Measurements from ENCODE around the gene MCM7.
"Not testable (repeated sequence)": the region's sequence is repeated elsewhere in the genome, so short reads cannot be mapped to it uniquely, and the experiment has no call there.

MCM7 gene

DNA sequence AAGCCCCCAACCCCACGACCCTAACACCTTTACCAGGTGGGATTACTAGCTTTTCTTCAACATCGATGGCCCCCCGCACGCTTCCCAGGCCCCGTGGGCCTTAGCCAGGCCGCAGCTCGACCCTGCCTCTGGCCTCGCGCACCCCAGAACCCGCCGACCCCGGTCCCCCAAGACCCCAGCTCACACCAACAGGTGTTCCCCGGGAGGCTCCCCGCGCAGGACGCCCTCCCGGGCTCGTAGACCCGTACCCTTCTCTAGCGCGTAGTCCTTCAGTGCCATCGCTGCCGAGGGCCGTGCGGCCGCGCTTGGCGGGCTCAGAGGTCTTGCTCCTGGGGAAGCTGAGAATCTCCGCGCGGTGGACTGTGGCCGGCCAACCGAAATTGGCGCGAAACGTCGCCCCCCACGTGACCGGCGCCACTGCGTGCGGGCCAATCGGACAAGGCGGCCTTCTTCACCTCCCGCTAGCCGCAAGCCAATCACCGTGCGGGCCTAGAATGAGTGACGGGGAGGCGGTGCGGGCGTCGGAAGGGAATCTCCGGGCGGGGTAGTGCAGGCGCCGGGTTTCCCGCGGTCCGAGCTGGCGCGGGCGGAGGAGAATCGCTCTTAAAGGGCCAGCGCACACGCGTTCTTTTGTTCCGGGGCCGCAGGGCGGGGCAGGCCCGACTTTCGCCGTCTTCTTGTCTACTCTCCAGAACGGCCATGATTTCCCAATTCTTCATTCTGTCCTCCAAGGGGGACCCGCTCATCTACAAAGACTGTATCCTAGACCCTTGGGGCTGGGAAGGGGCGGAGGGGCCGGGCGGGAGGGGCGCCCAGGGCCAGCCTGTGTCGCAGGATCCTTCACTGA lies at the start of gene MCM7, which contains the start of gene AP4M1:
TSS of gene MCM7 (minus strand) at position 382 of the 847 bp plus-strand sequence. CDS start at position 279, 103 bp downstream.
TSS of gene AP4M1 (plus strand) at position 628 of the 847 bp plus-strand sequence. CDS start at position 700, 72 bp downstream.
- DNase-seq (ENCODE audit: low read depth), result peak; percentile 94

- DNase-seq (ENCODE audit: low read depth), result peak; percentile 96
Observed at GRCh38 chr7:100148559-100149328, 47.5 kb upstream of the MCM7 start, which contains the start of gene LAMTOR4. Gene LAMTOR4 (plus strand): TSS chr7:100148918. CDS start chr7:100148973, 55 bp downstream.

DNA sequence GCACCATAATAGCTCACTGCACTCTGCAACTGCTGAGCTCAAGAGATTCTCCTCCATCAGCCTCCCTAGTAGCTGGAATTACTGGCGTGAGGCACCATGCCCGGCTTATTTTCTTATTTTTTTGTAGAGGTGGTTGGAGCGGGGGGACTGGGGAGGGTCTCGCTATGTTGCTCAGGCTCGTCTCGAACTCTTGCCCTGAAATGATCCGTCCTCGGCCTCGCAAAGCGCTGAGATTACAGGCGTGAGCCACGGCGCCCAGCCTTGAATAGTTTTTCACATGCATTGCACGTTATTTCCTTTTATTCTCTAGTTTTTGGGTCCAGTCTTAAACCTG lies 47.0 kb upstream of the MCM7 start:
- no peak for DNase-seq (ENCODE audit: low read depth)

DNA sequence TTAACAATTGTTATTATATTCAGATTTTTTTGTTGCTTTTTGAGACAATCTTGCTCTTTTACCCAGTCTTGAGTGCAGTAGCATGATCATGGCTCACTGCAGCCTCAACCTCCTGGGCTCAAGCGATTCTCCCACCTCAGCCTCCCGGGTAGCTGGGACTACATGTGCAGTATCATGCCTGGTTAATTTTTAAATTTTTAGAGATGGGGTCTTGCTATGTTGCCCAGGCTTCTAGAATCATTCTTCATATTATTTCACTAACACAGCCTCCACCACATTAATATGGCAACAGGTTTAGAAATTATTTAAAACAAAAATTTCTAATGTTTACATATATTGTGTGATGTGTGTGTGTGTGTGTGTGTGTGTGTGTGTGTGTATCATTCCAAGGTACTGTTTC lies 46.1 kb upstream of the MCM7 start:
- DNase-seq (ENCODE audit: low read depth), result no peak

DNA sequence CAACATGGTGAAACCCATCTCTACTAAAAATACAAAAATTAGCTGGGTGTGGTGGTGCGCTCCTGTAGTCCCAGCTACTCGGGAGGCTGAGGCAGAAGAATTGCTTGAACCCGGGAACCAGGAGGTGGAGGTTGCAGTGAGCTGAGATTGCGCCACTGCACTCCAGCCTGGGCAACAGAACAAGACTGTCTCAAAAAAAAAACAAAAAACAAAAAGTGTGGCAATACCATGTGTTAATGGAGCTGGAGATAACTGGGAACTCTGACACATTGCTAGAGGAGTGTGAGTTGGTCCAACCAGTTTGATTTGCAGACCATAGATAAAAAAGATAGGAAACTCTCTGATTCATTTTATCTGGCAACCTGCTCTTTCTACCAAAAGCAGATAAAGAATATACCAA lies 45.2 kb upstream of the MCM7 start:
- not testable (repeated sequence) for DNase-seq (ENCODE audit: low read depth)

- DNase-seq (ENCODE audit: low read depth), result no peak
Observed at GRCh38 chr7:100142461-100142860, 41.3 kb upstream of the MCM7 start.

DNA sequence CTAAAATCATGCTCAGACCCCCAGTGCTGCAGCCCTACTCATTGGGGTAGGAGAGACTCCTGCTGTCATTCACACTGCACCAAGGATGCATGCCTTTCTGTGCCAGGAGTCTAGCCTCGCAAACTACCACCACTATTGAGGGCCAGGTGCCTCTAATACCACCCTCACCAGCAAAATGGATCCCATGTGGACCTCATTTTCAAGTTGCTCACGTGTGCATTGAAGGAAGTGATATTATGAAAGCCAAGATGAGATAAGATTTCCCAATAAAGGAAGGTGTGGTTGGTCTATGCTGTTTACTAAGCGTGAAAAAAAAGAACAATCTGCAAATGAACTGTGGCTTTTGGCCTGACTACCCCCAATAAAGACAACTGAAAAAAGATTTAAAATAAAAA lies 40.4 kb upstream of the MCM7 start:
- no peak for DNase-seq (ENCODE audit: low read depth)

DNA sequence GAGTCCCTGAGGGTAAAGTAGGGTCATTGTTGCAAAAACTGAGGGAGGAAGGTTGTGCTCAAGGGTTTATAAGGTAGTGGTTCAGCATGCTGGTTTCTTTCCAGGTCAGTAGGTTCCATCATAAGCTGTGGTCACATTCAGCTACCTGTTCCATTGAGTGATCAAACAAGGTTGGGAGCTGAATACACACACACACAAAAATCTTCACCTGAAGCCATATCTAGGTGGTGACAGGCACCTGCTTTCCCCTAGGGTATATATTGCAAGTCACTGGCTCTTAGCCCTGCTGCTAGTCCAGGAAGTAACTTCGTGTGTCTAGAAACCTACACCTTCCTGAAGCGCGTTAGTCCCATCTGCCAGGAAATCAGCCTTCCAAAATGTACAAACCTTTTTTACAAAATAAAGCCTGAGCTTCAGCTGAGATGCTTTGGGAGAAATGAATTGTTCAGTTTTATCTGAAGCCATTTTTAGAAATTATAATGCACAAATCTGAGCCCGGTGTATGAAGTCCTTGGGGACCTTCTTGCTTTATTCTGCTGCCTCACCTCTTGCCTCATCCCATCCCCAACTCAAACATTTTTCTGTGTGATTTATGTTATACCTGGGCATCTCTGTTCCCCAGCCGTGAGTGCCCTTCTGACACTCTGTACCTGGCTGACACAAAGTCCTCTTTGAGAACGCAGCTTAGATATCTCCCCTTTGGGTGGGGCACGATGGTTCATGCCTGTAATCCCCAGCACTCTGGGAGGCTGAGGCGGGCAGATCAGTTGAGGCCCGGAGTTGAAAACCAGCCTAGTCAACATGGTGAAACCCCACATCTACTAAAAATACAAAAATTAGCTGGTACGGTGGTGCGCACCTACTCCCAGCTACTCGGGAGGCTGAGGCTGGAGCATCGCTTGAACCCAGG lies 36.9 kb upstream of the MCM7 start:
- DNase-seq (ENCODE audit: low read depth), result no peak

GRCh38 chr7:100132697-100133151 lies 31.5 kb upstream of the MCM7 start:
- DNase-seq (ENCODE audit: low read depth), result peak; percentile 44

DNA sequence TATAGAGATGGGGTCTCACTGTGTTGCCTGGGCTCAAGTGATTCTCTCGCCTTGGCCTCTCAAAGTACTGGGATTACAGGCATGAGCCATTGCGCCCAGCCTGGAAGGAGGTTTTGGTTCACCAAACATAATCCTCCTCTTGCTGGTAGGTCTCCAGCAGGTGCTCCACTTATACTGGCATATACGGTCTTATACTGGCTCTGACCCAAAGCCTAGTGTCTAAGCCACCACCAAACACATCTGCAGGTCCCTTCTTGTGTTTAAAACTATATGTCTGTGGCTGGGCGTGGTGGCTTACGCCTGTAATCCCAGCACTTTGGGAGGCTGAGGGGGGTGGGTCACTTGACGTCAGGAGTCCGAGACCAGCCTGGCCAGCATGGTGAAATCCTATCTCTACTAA lies 30.9 kb upstream of the MCM7 start:
- DNase-seq (ENCODE audit: low read depth), result no peak

GRCh38 chr7:100130608-100131453 lies 29.6 kb upstream of the MCM7 start:
- peak; percentile 74 for DNase-seq (ENCODE audit: low read depth)

DNA sequence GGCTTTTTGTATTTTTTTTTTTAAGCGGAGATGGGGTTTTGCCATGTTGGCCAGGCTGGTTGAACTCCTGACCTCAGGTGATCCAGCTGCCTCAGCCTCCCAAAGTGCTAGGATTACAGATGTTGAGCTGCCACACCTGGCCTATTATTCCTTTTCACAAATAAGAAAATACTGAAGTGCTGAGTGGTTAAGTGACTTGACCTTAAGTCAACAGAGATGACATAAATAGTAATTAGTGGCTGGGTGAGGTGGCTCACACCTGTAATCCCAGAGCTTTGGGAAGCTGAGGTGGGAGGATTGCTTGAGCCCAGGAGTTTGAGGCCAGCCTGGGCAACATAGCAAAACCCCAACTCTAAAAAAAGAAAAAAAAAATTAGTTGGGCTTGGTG lies 29.0 kb upstream of the MCM7 start:
- DNase-seq (ENCODE audit: low read depth), result not testable (repeated sequence)

- no peak for DNase-seq (ENCODE audit: low read depth)
Observed at GRCh38 chr7:100128637-100128963, 27.4 kb upstream of the MCM7 start.

DNA sequence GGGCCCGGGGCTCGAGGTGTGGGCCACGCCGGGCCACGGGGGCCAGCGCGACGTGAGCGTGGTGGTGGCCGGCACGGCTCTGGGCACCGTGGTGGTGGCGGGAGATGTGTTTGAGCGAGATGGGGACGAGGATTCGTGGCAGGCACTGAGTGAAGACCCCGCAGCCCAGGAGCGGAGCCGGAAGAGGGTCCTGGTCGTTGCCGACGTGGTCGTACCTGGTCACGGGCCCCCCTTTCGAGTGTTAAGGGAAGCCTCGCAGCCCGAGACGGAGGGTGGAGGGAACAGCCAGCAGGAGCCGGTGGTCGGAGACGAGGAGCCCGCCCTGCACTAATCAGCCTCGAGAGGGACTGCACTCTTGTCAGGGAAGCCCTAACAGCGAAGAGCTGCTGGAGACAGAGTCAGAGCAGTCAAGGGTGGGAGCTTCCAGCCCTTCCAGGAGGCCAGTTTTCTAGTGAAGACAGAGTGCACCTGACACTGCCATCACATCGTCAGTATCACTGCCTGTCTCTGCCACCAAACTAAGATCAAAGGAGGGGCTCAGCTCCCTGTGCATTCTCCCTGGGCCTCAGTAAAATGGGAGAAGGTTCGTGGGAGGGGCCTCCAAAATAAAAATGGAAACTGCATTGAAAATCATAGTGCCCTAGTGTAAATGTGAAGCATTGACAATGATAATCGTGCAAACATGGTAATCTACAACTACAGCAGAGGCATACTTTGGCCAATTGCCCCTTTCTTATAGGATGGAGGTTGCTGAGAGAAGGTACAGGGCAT lies 26.9 kb upstream of the MCM7 start:
- no peak for DNase-seq (ENCODE audit: low read depth)

- peak; percentile 86 for DNase-seq (ENCODE audit: low read depth)
Observed at GRCh38 chr7:100126931-100127865, 26.0 kb upstream of the MCM7 start, which contains the start of gene MBLAC1. Gene MBLAC1 (plus strand): TSS chr7:100126967. CDS start chr7:100127396, 429 bp downstream.

- DNase-seq (ENCODE audit: low read depth), result no peak
Observed at GRCh38 chr7:100126239-100126930, 25.2 kb upstream of the MCM7 start.

GRCh38 chr7:100124301-100125230 lies 23.4 kb upstream of the MCM7 start:
- DNase-seq (ENCODE audit: low read depth), result no peak
